Fibroblast of skin of scalp (primary cell): ENCODE results near the gene FATE1.

Source experiments
- DNase-seq: peaks from one replicate; pipeline ENCODE4 v3.0.0-alpha.2; 2013

Gene FATE1

GRCh38 chrX:151743651-151744470 lies 28.0 kb downstream of the FATE1 start:
- no peak for DNase-seq

- no peak for DNase-seq
Observed at GRCh38 chrX:151745651-151746050, 29.8 kb downstream of the FATE1 start.

GRCh38 chrX:151746502-151746901 lies 30.7 kb downstream of the FATE1 start:
- no peak for DNase-seq

- DNase-seq, result no peak
Observed at GRCh38 chrX:151750511-151750910, 34.7 kb downstream of the FATE1 start.

GRCh38 chrX:151752847-151753246 lies 37.0 kb downstream of the FATE1 start:
- no peak for DNase-seq

GRCh38 chrX:151753313-151754046 lies 37.6 kb downstream of the FATE1 start:
- peak; percentile 45 for DNase-seq

GRCh38 chrX:151754047-151754429 lies 38.2 kb downstream of the FATE1 start:
- peak; percentile 79 for DNase-seq

- DNase-seq, result peak; percentile 2
Observed at GRCh38 chrX:151754641-151755215, 38.9 kb downstream of the FATE1 start.

GRCh38 chrX:151759041-151759708 lies 43.3 kb downstream of the FATE1 start:
- no peak for DNase-seq

- no peak for DNase-seq
Observed at GRCh38 chrX:151762802-151763201, 47.0 kb downstream of the FATE1 start.

- no peak for DNase-seq
Observed at GRCh38 chrX:151763711-151764110, 47.9 kb downstream of the FATE1 start.

GRCh38 chrX:151765026-151765425 lies 49.2 kb downstream of the FATE1 start:
- DNase-seq, result no peak

- no peak for DNase-seq
Observed at GRCh38 chrX:151771726-151772125, 55.9 kb downstream of the FATE1 start.
